GM19240 (cell line): ENCODE results near the gene PCGF3.
"Not testable (repeated sequence)": the region's sequence is repeated elsewhere in the genome, so short reads cannot be mapped to it uniquely, and the experiment has no call there.

ENCODE experiments used
- DNase-seq: peaks from one replicate; pipeline ENCODE4 v3.0.0; 2011; ENCODE audit warnings: low spot score; ENCODE audit not compliant: insufficient read length

Gene PCGF3

GRCh38 chr4:762211-763190 lies 56.9 kb downstream of the PCGF3 start:
- DNase-seq: no peak

DNA sequence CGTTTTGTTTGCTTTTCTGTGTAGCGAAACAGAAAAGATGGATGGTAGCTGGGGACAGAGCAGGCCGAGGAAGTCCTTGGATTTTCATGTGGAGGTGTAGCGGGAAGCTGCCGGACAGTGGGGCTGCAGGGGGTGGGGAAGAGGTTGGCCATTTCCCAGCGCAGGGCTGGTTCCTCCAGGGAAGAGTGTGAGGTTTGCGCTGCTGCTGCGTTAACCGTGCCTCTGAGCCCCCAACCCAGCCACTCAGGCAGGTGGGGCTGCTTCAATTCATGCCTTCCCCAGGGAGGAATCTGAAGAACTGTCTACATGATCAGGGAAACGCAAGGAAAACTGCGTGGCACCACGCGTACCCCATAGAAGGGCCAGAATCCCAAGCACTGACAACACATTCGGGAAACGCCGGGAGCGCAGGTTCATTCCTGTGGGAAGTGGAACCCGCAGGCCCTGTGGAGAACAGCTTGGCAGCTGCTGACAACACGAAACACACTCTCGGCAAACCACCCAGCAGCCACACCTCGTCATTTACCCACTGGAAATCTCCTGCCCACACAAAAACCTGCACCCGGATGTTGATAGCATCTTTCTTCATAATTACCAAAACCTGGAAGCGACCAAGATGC lies 57.7 kb downstream of the PCGF3 start:
- DNase-seq: no peak

GRCh38 chr4:763922-764321 lies 58.3 kb downstream of the PCGF3 start:
- no peak for DNase-seq

DNA sequence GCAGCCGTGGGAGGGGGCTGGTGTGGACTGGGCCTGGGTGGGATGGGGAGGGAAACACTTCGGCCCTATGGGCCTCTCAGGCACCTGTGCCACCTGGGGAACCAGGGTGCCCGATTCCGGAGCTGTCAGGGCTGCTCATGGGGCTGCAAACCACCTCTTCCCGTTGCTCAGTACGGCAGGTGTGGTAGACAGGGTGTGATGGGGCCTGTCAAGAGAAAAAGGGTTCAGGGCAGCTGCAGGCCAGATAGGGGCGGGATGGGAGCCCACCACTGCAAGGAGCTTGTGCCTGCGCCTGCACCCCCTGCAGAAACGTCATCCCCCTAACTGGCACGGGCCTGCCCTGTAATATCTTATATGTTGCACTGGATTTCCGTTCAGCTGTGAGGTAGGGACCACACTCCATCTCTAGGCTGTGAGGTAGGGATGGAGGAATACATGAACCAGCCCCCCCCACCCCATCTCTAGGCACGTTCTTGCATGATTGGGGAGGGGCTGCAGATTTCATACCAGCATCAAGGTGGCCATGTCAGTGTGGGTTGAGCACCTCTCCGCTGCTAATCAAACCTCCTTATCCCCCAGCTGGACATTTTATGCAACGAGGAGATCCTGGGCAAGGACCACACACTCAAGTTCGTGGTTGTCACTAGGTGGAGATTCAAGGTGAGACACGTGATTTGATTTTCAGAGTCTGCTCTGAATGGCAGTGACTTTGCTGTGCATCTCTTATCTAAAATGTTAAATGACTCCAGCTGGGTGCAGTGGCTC lies 59.0 kb downstream of the PCGF3 start:
- no peak for DNase-seq

GRCh38 chr4:766152-766515 lies 60.5 kb downstream of the PCGF3 start:
- no peak for DNase-seq

GRCh38 chr4:766559-767283 lies 61.1 kb downstream of the PCGF3 start:
- no peak for DNase-seq

DNA sequence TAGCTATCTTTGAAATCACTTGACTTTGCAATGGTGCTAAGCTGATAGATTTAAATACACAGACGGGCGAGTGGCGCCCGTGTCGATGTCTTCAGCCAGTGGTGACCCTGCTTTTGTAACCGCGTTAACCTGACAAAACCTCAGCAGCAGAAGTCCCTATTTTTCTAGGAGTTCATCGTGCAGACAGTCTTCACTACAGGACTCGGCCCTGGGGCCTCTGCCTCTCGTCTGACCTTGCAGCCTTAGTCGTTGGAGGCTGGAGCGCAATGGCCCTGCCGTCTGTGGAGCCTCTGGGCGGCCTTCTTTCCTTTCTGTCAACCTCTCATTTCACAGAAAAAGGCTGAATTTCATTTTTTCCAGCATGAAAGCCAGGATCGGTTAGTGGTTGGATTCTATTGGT lies 62.4 kb downstream of the PCGF3 start:
- DNase-seq: no peak

DNA sequence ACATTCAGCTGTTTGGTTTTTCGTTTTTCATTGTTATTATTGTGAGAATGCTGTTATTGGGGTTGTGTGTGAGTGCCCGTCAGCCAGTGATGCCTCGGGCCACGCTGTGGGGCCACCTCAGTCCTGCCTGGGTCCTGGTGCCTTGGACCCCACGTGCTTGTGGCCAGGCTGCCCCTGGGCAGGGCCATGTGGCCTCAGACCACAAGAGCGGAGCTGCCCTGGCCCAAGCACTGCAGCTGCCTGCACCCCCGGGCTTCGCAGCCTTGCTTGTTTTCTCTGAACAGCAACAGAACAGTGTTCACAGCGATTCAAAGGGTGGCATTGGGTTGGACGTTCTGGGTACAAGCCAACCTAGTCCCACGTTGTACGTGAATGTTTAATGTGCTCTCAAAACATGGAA lies 63.4 kb downstream of the PCGF3 start:
- no peak for DNase-seq

GRCh38 chr4:769511-769910 lies 63.9 kb downstream of the PCGF3 start:
- DNase-seq: no peak

DNA sequence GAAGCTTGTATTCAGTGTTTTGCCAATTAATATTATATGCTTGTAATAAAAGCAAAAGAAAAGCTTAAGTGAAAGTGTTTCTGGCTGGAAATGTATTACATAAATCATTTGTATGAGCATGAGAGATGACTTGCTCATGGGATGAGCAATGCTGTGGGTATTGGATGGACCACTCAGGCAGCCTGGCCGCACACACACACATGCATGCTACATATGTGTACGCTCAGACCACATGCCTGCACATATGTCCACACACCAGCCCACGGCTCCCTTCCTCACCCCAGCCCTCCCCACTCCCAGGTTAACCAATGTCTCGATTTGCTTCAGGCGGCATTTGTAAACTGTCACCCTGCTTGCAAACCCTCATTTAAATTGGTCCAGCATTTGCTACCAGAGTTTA lies 64.4 kb downstream of the PCGF3 start:
- DNase-seq: no peak

GRCh38 chr4:771464-771863 lies 65.8 kb downstream of the PCGF3 start:
- DNase-seq: no peak

GRCh38 chr4:772118-772517 lies 66.5 kb downstream of the PCGF3 start:
- DNase-seq: no peak

GRCh38 chr4:772776-773175 lies 67.1 kb downstream of the PCGF3 start:
- DNase-seq: no peak

GRCh38 chr4:773214-773613 lies 67.6 kb downstream of the PCGF3 start:
- DNase-seq: no peak

GRCh38 chr4:774419-775092 lies 68.9 kb downstream of the PCGF3 start:
- not testable (repeated sequence) for DNase-seq

DNA sequence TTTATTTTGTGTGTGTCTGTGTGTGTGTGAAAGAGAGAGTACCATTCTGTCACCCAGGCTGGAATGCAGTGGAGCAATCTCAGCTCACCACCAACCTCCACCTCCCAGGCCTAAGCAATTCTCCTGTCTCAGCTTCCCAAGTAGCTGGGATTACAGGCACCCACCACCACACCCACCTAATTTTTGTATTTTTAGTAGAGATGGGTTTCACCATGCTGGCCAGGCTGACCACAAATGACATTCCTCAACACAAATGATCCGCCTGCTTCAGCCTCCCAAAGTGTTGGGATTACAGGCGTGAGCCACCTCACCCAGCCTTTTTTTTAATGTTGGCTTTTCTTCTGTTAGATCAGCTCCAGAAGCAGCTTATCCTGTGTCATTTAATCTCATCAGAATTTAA lies 69.9 kb downstream of the PCGF3 start:
- not testable (repeated sequence) for DNase-seq

- DNase-seq: no peak
Observed at GRCh38 chr4:776743-777441, 71.3 kb downstream of the PCGF3 start.

GRCh38 chr4:777520-778262 lies 72.1 kb downstream of the PCGF3 start:
- DNase-seq: no peak

DNA sequence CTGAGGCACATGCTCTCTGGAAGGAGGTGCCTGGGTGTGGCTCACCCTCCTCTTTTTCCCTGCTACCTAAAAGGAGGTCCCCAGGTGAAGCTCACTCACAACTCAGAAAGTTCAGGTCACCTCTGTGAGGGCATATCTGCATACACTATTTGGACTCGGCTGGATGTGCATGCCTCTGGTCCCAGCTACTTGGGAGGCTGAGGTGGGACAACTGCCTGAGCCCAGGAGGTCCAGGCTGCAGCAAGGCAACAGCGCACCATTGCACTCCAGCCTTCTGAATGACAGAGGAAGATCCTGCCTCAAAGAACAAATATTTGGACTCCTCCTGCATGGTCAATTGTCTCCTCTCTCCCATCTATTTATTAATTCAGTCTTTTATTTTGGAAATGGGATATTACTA lies 73.9 kb downstream of the PCGF3 start:
- no peak for DNase-seq

- not testable (repeated sequence) for DNase-seq
Observed at GRCh38 chr4:780255-780654, 74.6 kb downstream of the PCGF3 start.
